AG09319 (cell line): ENCODE data around the gene CELSR3.

Experiments used
- DNase-seq: peaks from one replicate; pipeline ENCODE4 v3.0.0-alpha.2; 2010; ENCODE audit warnings: low read depth; ENCODE audit errors: extremely low read depth
- CTCF ChIP-seq: IDR thresholded peaks from 2 replicates; pipeline ENCODE4 v1.5.1; 2011; ENCODE audit warnings: low read depth, mild to moderate bottlenecking, inconsistent platforms, low read length, moderate library complexity

Gene CELSR3

GRCh38 chr3:48621461-48621869, 41.2 kb downstream of the CELSR3 start, which contains the start of gene TMEM89:
Gene TMEM89, minus strand, starts transcription at chr3:48621769. Its CDS starts 13 bp downstream, at chr3:48621756.
- TF ChIP-seq CTCF, result no peak
- no peak for DNase-seq

GRCh38 chr3:48619541-48620524, 42.9 kb downstream of the CELSR3 start:
- no peak for TF ChIP-seq CTCF

GRCh38 chr3:48617559-48617958, 45.1 kb downstream of the CELSR3 start:
- no peak for DNase-seq
- no peak for TF ChIP-seq CTCF

More at GRCh38 chr3:48619541-48620524, 42.9 kb downstream of the CELSR3 start:
- no peak for DNase-seq

- no peak for TF ChIP-seq CTCF
- peak; percentile 57 for DNase-seq
Observed at GRCh38 chr3:48614044-48614443, 48.6 kb downstream of the CELSR3 start.

- TF ChIP-seq CTCF, result no peak
- DNase-seq, result no peak
Observed at GRCh38 chr3:48612309-48612708, 50.4 kb downstream of the CELSR3 start.

GRCh38 chr3:48609088-48610005, 53.3 kb downstream of the CELSR3 start, which contains the start of gene UQCRC1:
Gene UQCRC1, minus strand, starts transcription at chr3:48609646. Its CDS starts 26 bp downstream, at chr3:48609620.
- TF ChIP-seq CTCF, result peak; percentile 73
- DNase-seq, result peak; percentile 81
